HEK293T (cell line): ENCODE results near the gene UBE2E2.

Experiments used
- BHLHE40 ChIP-seq: fragments of 450-650 bp; IDR thresholded peaks from 2 replicates; pipeline ENCODE4 v1.6.1; 2016; ENCODE audit warnings: mild to moderate bottlenecking, moderate library complexity, borderline replicate concordance
- ELF4 ChIP-seq: fragments of 450-650 bp; IDR thresholded peaks from 2 replicates; pipeline ENCODE4 v1.6.1; 2017; ENCODE audit warnings: antibody characterized with exemption
- FOXK2 ChIP-seq: fragments of 450-650 bp; IDR thresholded peaks from 2 replicates; pipeline ENCODE4 v1.6.1; 2016; ENCODE audit warnings: mild to moderate bottlenecking
- LEF1 ChIP-seq: fragments of 450-650 bp; IDR thresholded peaks from 2 replicates; pipeline ENCODE4 v1.6.1; 2017; ENCODE audit warnings: mild to moderate bottlenecking, borderline replicate concordance
- SP1 ChIP-seq: fragments of 450-650 bp; IDR thresholded peaks from 2 replicates; pipeline ENCODE4 v1.6.1; 2017
- ZNF384 ChIP-seq: fragments of 450-650 bp; IDR thresholded peaks from 2 replicates; pipeline ENCODE4 v1.6.1; 2016

DNA sequence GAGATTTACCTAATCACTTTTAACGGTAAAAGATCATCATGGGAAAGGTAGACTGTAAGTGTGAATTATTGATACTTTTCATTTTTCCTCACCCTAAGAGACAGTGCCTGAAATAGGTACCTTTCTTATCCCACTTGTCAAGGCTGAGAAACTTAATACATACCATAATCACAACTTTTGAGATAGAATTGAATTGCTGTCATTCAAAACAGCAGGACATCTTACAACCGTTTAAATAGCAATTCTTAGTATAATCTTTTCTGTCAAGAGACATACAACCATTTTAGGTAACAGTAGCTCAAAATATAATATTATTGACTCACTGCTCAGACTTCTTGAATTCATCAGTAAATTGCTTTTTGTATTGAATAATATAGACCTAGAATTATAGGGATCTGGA is 10.7 kb downstream of the UBE2E2 start:
- no peak for TF ChIP-seq ZNF384
- no peak for TF ChIP-seq BHLHE40
- no peak for TF ChIP-seq ELF4
- no peak for TF ChIP-seq SP1
- no peak for TF ChIP-seq FOXK2
- TF ChIP-seq LEF1 = no peak
